NT2/D1 (cell line): ENCODE results near the gene ZDHHC3.

ENCODE experiments used
- DNase-seq: peaks from one replicate; pipeline ENCODE4 v3.0.0-alpha.2; 2011; ENCODE audit warnings: low read depth, low spot score
- H3K27me3 ChIP-seq: 2 replicates; pipeline ENCODE4 v1.6.0; 2011; ENCODE audit warnings: mild to moderate bottlenecking; ENCODE audit not compliant: insufficient read length, insufficient read depth
- H3K36me3 ChIP-seq: 2 replicates; pipeline ENCODE4 v1.6.1; 2011; ENCODE audit warnings: mild to moderate bottlenecking, low read length, mixed read lengths; ENCODE audit not compliant: insufficient read depth, insufficient read length
- H3K4me1 ChIP-seq: 2 replicates; pipeline ENCODE4 v1.5.1; 2011; ENCODE audit not compliant: insufficient read depth, insufficient read length
- H3K4me3 ChIP-seq: 2 replicates; pipeline ENCODE4 v1.5.1; 2011; ENCODE audit warnings: low read depth; ENCODE audit not compliant: insufficient read length
- H3K9ac ChIP-seq: 2 replicates; pipeline ENCODE4 v1.6.0; 2011; ENCODE audit warnings: low read depth; ENCODE audit not compliant: insufficient read length
- H3K9me3 ChIP-seq: 2 replicates; pipeline ENCODE4 v1.5.1; 2011; ENCODE audit warnings: mild to moderate bottlenecking, low read length; ENCODE audit not compliant: insufficient read depth
- SUZ12 ChIP-seq: IDR thresholded peaks from 2 replicates; pipeline ENCODE4 v1.6.1; 2011; ENCODE audit not compliant: insufficient read length, insufficient read depth; ENCODE audit errors: extremely low read depth
- YY1 ChIP-seq: IDR thresholded peaks from 2 replicates; pipeline ENCODE4 v1.6.1; 2011; ENCODE audit not compliant: insufficient read length, insufficient read depth
- ZNF274 ChIP-seq: IDR thresholded peaks from 2 replicates; pipeline ENCODE4 v1.6.1; 2011; ENCODE audit warnings: mild to moderate bottlenecking, low read depth, low read length

ZDHHC3 gene

GRCh38 chr3:44883999-44884431 is 92.0 kb downstream of the ZDHHC3 start:
- H3K36me3 ChIP-seq, result no peaks in the 10 kb centered on the region
- no peaks in the 10 kb centered on the region for H3K27me3 ChIP-seq
- TF ChIP-seq ZNF274 (no peak), SUZ12 (no peak), YY1 (no peak)
- peaks cover 8% of the 10 kb centered on the region; the same call in 1 of the 2 replicates for H3K9me3 ChIP-seq
- H3K9ac ChIP-seq, result no peak overlapping the region
- H3K4me1 ChIP-seq, result peaks cover 11% of the 10 kb centered on the region
- no peak overlapping the region for H3K4me3 ChIP-seq
- DNase-seq, result no peak

- Histone ChIP-seq H3K9me3 (peaks cover 8% of the 10 kb centered on the region; the same call in 1 of the 2 replicates), H3K9ac (no peak overlapping the region), H3K27me3 (no peaks in the 10 kb centered on the region), H3K36me3 (no peaks in the 10 kb centered on the region), H3K4me1 (peaks cover 9% of the 10 kb centered on the region), H3K4me3 (no peak overlapping the region)
- TF ChIP-seq SUZ12 (no peak), YY1 (no peak), ZNF274 (no peak)
- no peak for DNase-seq
These were observed 92.6 kb downstream of the ZDHHC3 start for GRCh38 chr3:44883213-44883955.

- no peak overlapping the region for H3K9ac ChIP-seq
- peaks cover 4% of the 10 kb centered on the region for H3K4me1 ChIP-seq
- TF ChIP-seq YY1 (no peak), ZNF274 (no peak), SUZ12 (no peak)
- no peak overlapping the region for H3K4me3 ChIP-seq
- H3K9me3 ChIP-seq, result peaks cover 8% of the 10 kb centered on the region; the same call in 1 of the 2 replicates
- H3K27me3 ChIP-seq, result no peaks in the 10 kb centered on the region
- no peak for DNase-seq
- no peaks in the 10 kb centered on the region for H3K36me3 ChIP-seq
These were observed 95.7 kb downstream of the ZDHHC3 start for GRCh38 chr3:44880284-44880683.

- TF ChIP-seq YY1, result no peak
- no peak for TF ChIP-seq ZNF274
- no peak for TF ChIP-seq SUZ12
These were observed 98.6 kb downstream of the ZDHHC3 start for GRCh38 chr3:44877333-44877732.

GRCh38 chr3:44875596-44875995 is 100.4 kb downstream of the ZDHHC3 start:
- H3K4me1 ChIP-seq, result no peaks in the 10 kb centered on the region
- no peak for DNase-seq
- no peak for TF ChIP-seq YY1
- no peak for TF ChIP-seq ZNF274
- TF ChIP-seq SUZ12, result no peak
- no peak overlapping the region for H3K4me3 ChIP-seq
- no peaks in the 10 kb centered on the region for H3K36me3 ChIP-seq
- H3K9me3 ChIP-seq, result no peaks in the 10 kb centered on the region
- no peaks in the 10 kb centered on the region for H3K27me3 ChIP-seq
- H3K9ac ChIP-seq, result no peak overlapping the region

More at GRCh38 chr3:44877333-44877732, 98.6 kb downstream of the ZDHHC3 start:
- no peak for DNase-seq
- Histone ChIP-seq H3K4me1 (no peaks in the 10 kb centered on the region), H3K36me3 (no peaks in the 10 kb centered on the region), H3K9me3 (no peaks in the 10 kb centered on the region), H3K4me3 (no peak overlapping the region), H3K27me3 (no peaks in the 10 kb centered on the region), H3K9ac (no peak overlapping the region)
